Right lobe of liver (tissue), 6 donors: Measurements from ENCODE around the gene BRAP. TPM values are rescaled to one million over a fixed set of nuclear protein-coding genes. Genes with fewer than 3 reads are reported as not detected.

Experiments
- ATAC-seq, 4 donors: fragments of 200-7000 bp; cut with Tn5 transposase; one replicate each; pipeline ENCODE4 v1.9.1; 2020; ENCODE audit warnings: mild to moderate bottlenecking in 4 of 4, moderate library complexity in 4 of 4
- DNase-seq, 3 donors: peaks; one replicate each; pipeline ENCODE4 v3.0.0-alpha.2; 2020
- H3K27ac ChIP-seq, 3 donors: fragments of 200-600 bp; one replicate each; pipeline ENCODE4 v1.8.0; 2022
- H3K27me3 ChIP-seq, 2 donors: fragments of 200-600 bp; one replicate each; pipeline ENCODE4 v1.8.0; 2022
- H3K36me3 ChIP-seq, 4 donors: fragments of 200-600 bp; sonication (generic) in 1 of 4; one replicate each; pipeline versions ENCODE4 v1.5.1 to v1.8.0; 2017 to 2022; ENCODE audit warnings: control low read depth in 1 of 4
- H3K4me1 ChIP-seq, 4 donors: fragments of 200-600 bp; sonication (generic) in 1 of 4; one replicate each; pipeline versions ENCODE4 v1.5.1 to v1.8.0; 2017 to 2022; ENCODE audit warnings: control low read depth in 1 of 4
- H3K4me3 ChIP-seq, 3 donors: fragments of 200-600 bp; one replicate each; pipeline ENCODE4 v1.8.0; 2022
- H3K9me3 ChIP-seq, 4 donors: fragments of 200-600 bp; sonication (generic) in 1 of 4; one replicate each; pipeline versions ENCODE4 v1.5.1 to v1.8.0; 2017 to 2022; ENCODE audit warnings: control low read depth in 1 of 4
- CTCF ChIP-seq, 4 donors: fragments of 200-600 bp in 3 of 4; fragments of 450-650 bp in 1 of 4; IDR thresholded peaks; one replicate each; pipeline versions ENCODE4 v1.5.1 to v1.8.0; 2016 to 2022; ENCODE audit warnings: antibody characterized with exemption in 4 of 4, mild to moderate bottlenecking in 2 of 4
- POLR2A ChIP-seq: fragments of 450-650 bp; IDR thresholded peaks from one replicate; pipeline ENCODE4 v1.6.1; 2017; ENCODE audit warnings: antibody characterized with exemption, mild to moderate bottlenecking
- WGBS: methylation state at CpG from one replicate; pipeline ENCODE4 v1.1.6; 2018; ENCODE audit warnings: low coverage, low lambda C conversion rate; ENCODE audit not compliant: insufficient coverage; ENCODE audit errors: missing lambda C conversion rate; 5-methylcytosine and 5-hydroxymethylcytosine counted together
- intact Hi-C, 2 donors: fragments of 100-400 bp; cut with DNase I; formaldehyde crosslinking; loops; one replicate each; pipeline versions ENCODE4 v1.11.2 to v1.14.1; 2022
- total RNA-seq, 6 experiments: library from RNA; depleted of rRNA in 2 of 6; stranded (reverse); fragments of >200 nt in 2 of 6; fragmentation: NEBNext Ultra II Directional in 3 of 6; extraction: Animal tissue kit (Norgen Biotek cat#: 25700) in 3 of 6; gene quantifications; one replicate each; pipeline versions ENCODE4 v1.1.0 to v1.2.4, GENCODE V29; 2016 to 2023
- donor health status: DM: no; HTN: yes; CAD: no.
- donor health status: DM: no; HTN: no; CAD: no.
- donor health status: DM: no; HTN: no; CAD: no.
- donor health status: DM: no; HTN: yes; CAD: no.
- donor health status: DM: no; HTN: yes; CAD: no.

BRAP gene
- total RNA-seq, 6 experiments from 2014 or later = 5.3 to 8.1 (median 7.5) TPM

DNA sequence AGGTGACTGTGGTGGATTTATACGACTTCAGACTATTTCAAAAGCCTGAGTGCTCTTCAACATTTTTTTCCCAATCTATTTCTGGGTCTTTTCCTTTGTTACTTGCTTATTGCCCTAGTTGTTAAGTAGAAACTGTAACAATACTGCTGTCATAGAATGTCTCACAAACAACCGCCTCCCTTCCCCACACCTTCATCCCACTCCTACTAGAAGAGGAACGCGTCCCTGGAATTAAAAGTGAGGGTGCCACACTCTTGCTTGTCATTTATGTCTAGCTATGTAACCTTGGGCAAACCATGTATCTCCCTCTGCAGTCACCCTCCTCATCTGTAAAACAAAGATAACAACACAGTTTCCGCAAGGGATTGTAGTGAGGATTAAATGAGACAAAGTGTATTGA, 8.6 kb downstream of the BRAP start:
- no peak overlapping the region for H3K4me3 ChIP-seq
- H3K9me3 ChIP-seq = no peaks in the 10 kb centered on the region
- 96% methylated on average over 5 of the region's 5 CpGs for WGBS
- no peaks in the 10 kb centered on the region for H3K27me3 ChIP-seq
- no peak overlapping the region for H3K27ac ChIP-seq
- H3K36me3 ChIP-seq = peaks cover 0 to 83% (median 15%) of the 10 kb centered on the region in 4 donors
- no peak for ATAC-seq
- intact Hi-C loops = no loop called here
- no peak for TF ChIP-seq POLR2A
- TF ChIP-seq CTCF (IDR thresholded peaks at IDR 0.05) = no peak
- H3K4me1 ChIP-seq = no peaks in the 10 kb centered on the region
- DNase-seq = no peak

- WGBS = 57% methylated on average over 3 of the region's 3 CpGs
- DNase-seq (no peak), ATAC-seq (peak; percentile 51 to 62 (median 61))
- no peak overlapping the region for H3K4me3 ChIP-seq
- peaks cover 0 to 78% (median 15%) of the 10 kb centered on the region in 4 donors for H3K36me3 ChIP-seq
- H3K4me1 ChIP-seq = no peaks in the 10 kb centered on the region
- H3K9me3 ChIP-seq = no peaks in the 10 kb centered on the region
- no peaks in the 10 kb centered on the region for H3K27me3 ChIP-seq
- intact Hi-C loops = no loop called here
- H3K27ac ChIP-seq = no peak overlapping the region
- TF ChIP-seq POLR2A (no peak), CTCF (IDR thresholded peaks at IDR 0.05) (peak; percentile 33 to 62 (median 50))
Observed at GRCh38 chr12:111673503-111673902, 12.3 kb downstream of the BRAP start.

DNA sequence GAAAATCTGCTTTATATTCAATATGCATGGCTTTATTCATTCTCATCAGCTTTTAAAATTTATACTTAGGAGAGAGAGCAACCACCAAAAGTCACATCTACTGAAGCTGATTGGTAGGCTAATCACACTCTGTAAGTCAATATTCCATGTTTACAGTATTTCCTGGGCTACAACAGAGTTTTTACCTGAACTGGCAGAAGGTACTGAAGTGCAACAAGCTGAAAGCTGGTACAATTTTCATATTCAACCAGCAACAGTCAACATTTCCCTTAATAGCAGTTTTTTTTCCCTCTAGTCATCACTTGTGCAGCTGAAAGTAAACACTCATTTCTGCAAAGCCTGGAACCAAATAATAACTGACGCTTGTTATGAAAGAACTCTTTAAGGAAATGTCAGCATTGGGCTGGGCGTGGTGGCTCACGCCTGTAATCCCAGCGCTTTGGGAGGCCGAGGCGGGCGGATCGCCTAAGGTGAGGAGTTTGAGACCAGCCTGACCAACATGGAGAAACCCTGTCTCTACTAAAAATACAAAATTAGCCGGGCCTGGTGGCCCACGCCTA, 12.9 kb downstream of the BRAP start:
- H3K27me3 ChIP-seq = no peaks in the 10 kb centered on the region
- no peak for DNase-seq
- H3K4me1 ChIP-seq = no peaks in the 10 kb centered on the region
- H3K36me3 ChIP-seq = peaks cover 0 to 73% (median 15%) of the 10 kb centered on the region in 4 donors
- no peak overlapping the region for H3K4me3 ChIP-seq
- H3K9me3 ChIP-seq = no peaks in the 10 kb centered on the region
- ATAC-seq = no peak
- intact Hi-C loops = no loop called here
- no peak overlapping the region for H3K27ac ChIP-seq
- 91% methylated on average over 8 of the region's 10 CpGs for WGBS
- TF ChIP-seq POLR2A (no peak), CTCF (IDR thresholded peaks at IDR 0.05) (no peak)

- DNase-seq (no peak), ATAC-seq (no peak)
- TF ChIP-seq CTCF (IDR thresholded peaks at IDR 0.05) (no peak), POLR2A (no peak)
- intact Hi-C loops = no loop called here
- Histone ChIP-seq H3K27me3 (no peaks in the 10 kb centered on the region), H3K27ac (no peak overlapping the region), H3K36me3 (peaks cover 0 to 56% (median 12%) of the 10 kb centered on the region in 4 donors), H3K4me3 (no peak overlapping the region), H3K4me1 (peaks cover 0 to 7% (median 2%) of the 10 kb centered on the region in 4 donors), H3K9me3 (no peaks in the 10 kb centered on the region)
- 93% methylated on average over 5 of the region's 11 CpGs for WGBS
Observed at GRCh38 chr12:111664961-111665865, 20.5 kb downstream of the BRAP start.
